GM23338 (cell line): ENCODE data around the gene TARBP1. TPM values are rescaled to one million over a fixed set of nuclear protein-coding genes. Genes with fewer than 3 reads are reported as not detected.
A peak's percentile ranks its signal among the peaks of the same experiment; 100 is the strongest.

Experiments used
- ATAC-seq: fragments of 200-7000 bp; cut with Tn5 transposase; 3 replicates; pipeline ENCODE4 v1.9.1; 2020
- DNase-seq: peaks from one replicate; pipeline ENCODE4 v3.0.0-alpha.2; 2015; ENCODE audit warnings: low spot score
- H2AFZ ChIP-seq: fragments of 200-600 bp; sonication (generic); 2 replicates; pipeline ENCODE4 v1.8.0; 2016; ENCODE audit warnings: antibody characterized with exemption, mild to moderate bottlenecking, moderate library complexity
- H3F3A ChIP-seq: fragments of 200-600 bp; sonication (generic); replicated peaks from 2 replicates; pipeline ENCODE4 v1.8.0; 2017; ENCODE audit warnings: antibody characterized with exemption, mixed run types, low read depth
- H3K27ac ChIP-seq: fragments of 200-600 bp; sonication (generic); 2 replicates; pipeline ENCODE4 v1.6.1; 2016; ENCODE audit warnings: low read depth
- H3K27me3 ChIP-seq: fragments of 200-600 bp; sonication (generic); 2 replicates; pipeline ENCODE4 v1.8.0; 2016; ENCODE audit warnings: mild to moderate bottlenecking, mixed run types, moderate library complexity; ENCODE audit not compliant: insufficient read depth
- H3K36me3 ChIP-seq: fragments of 200-600 bp; sonication (generic); 2 replicates; pipeline ENCODE4 v1.8.0; 2016; ENCODE audit warnings: mild to moderate bottlenecking; ENCODE audit not compliant: insufficient read depth
- H3K4me1 ChIP-seq: fragments of 200-600 bp; sonication (generic); 2 replicates; pipeline ENCODE4 v1.8.0; 2016; ENCODE audit warnings: mild to moderate bottlenecking, moderate library complexity; ENCODE audit not compliant: insufficient read depth
- H3K4me2 ChIP-seq: fragments of 200-600 bp; sonication (generic); 2 replicates; pipeline ENCODE4 v1.7.1; 2017; ENCODE audit warnings: mixed run types
- H3K4me3 ChIP-seq: fragments of 200-600 bp; sonication (generic); 2 replicates; pipeline ENCODE4 v1.6.1; 2016; ENCODE audit warnings: mixed run types
- H3K79me2 ChIP-seq: fragments of 200-600 bp; sonication (generic); replicated peaks from 2 replicates; pipeline ENCODE4 v1.8.0; 2017; ENCODE audit warnings: mild to moderate bottlenecking; ENCODE audit not compliant: insufficient read depth
- H3K9me2 ChIP-seq: fragments of 200-600 bp; sonication (generic); 2 replicates; pipeline ENCODE4 v1.8.0; 2017; ENCODE audit not compliant: insufficient read depth
- H4K20me1 ChIP-seq: fragments of 200-600 bp; sonication (generic); replicated peaks from 2 replicates; pipeline ENCODE4 v1.8.0; 2017; ENCODE audit warnings: mild to moderate bottlenecking; ENCODE audit not compliant: insufficient read depth
- H3K27ac Mint-ChIP-seq: 2 replicates; pipeline ENCODE4 v1.8.0; 2020; ENCODE audit warnings: inconsistent platforms, mild to moderate bottlenecking, moderate library complexity, mixed read lengths
- H3K27me3 Mint-ChIP-seq: 3 replicates; pipeline ENCODE4 v1.8.0; 2022; ENCODE audit warnings: low read depth, mild to moderate bottlenecking, moderate library complexity, mixed read lengths, inconsistent platforms; ENCODE audit not compliant: insufficient read depth, poor library complexity
- H3K36me3 Mint-ChIP-seq: 3 replicates; pipeline ENCODE4 v1.8.0; 2021; ENCODE audit warnings: low read depth, mild to moderate bottlenecking, inconsistent platforms, moderate library complexity, mixed read lengths
- H3K4me1 Mint-ChIP-seq: 3 replicates; pipeline ENCODE4 v1.8.0; 2020; ENCODE audit warnings: mild to moderate bottlenecking, inconsistent platforms, mixed read lengths
- H3K4me3 Mint-ChIP-seq: 3 replicates; pipeline ENCODE4 v1.8.0; 2021; ENCODE audit warnings: moderate library complexity, mild to moderate bottlenecking, inconsistent platforms, mixed read lengths
- H3K9me3 Mint-ChIP-seq: 3 replicates; pipeline ENCODE4 v1.8.0; 2020; ENCODE audit warnings: moderate library complexity, mild to moderate bottlenecking, inconsistent platforms, mixed read lengths
- CTCF ChIP-seq, 2 experiments: fragments of 200-600 bp in 1 of 2; sonication (generic) in 1 of 2; conservative IDR thresholded peaks; 2 replicates each; pipeline versions ENCODE4 v1.5.1 to v1.6.1; 2016 to 2017; ENCODE audit warnings: antibody characterized with exemption in 2 of 2, low read depth in 2 of 2, mild to moderate bottlenecking in 2 of 2, moderate library complexity in 1 of 2
- POLR2AphosphoS5 ChIP-seq: IDR thresholded peaks from 2 replicates; pipeline ENCODE4 v1.6.1; 2016; ENCODE audit warnings: antibody characterized with exemption, low read depth
- ZNF114 ChIP-seq: fragments of 250-450 bp; sonication (Bioruptor Pico); IDR thresholded peaks from 2 replicates; pipeline ENCODE4 v1.5.0; 2020; ENCODE audit warnings: mild to moderate bottlenecking, moderate library complexity
- polyA plus RNA-seq: library from polyadenylated mRNA; unstranded; fragments of >200 nt; fragmentation: Nextera tagmentation; extraction: Ambion mirVana; gene quantifications from 2 replicates; pipeline ENCODE4 v1.2.1, GENCODE V29; 2016
- total RNA-seq: library from RNA; depleted of rRNA; stranded (reverse); fragments of >200 nt; shearing (Covaris generic); gene quantifications from 2 replicates; pipeline ENCODE4 v1.2.3, GENCODE V29; 2014
- TF ChIP-seq, protein P1 (sequence below): fragments of 250-450 bp; sonication (Bioruptor Pico); IDR thresholded peaks from 2 replicates; pipeline ENCODE4 v1.5.0; 2020; ENCODE audit warnings: mild to moderate bottlenecking, moderate library complexity

TARBP1 gene
- total and polyA plus RNA-seq, 2 experiments from 2014 or later = 14.9 to 18.8 TPM

DNA sequence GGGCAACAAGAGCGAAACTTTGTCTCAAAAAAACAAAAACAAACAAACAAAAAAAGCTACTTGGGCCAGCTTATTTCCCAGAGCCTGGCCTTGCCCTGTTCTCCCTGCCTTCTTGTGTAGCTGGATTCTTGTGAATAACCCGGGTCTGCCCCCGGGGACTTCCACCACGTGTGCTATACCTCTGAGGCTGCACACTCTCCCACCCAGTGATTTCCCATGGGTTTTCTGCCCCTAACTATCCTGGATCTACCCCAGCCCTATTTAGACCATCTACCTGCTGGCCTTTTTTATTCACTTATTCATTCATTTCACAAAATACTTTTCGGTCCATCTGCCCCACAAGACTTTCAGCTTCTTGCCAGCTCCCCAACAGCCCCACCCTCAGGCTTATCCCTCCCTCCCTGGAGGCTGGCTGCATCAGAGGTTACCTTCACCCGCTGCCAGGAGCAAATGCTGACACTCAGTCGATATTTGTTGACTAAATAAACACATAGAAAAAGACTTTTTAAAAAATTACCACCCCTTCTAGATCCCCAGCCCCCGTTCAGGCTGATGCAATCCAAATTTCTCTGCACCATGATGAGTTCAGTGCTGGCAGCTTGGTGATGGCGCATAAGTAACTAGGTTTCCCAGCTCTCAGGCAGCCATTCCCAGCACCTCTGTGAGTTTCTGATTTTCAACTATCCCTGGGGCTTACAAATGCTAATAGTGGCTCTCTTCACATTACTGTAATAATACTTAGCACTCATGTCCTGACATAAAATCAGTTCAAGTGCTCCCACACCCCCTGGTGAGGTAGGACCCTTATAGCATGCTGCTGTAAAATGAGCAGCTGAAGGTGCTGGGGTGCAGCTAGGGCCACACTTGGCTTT, 30.7 kb upstream of the TARBP1 start (continued):
- TF ChIP-seq, protein P1, sequence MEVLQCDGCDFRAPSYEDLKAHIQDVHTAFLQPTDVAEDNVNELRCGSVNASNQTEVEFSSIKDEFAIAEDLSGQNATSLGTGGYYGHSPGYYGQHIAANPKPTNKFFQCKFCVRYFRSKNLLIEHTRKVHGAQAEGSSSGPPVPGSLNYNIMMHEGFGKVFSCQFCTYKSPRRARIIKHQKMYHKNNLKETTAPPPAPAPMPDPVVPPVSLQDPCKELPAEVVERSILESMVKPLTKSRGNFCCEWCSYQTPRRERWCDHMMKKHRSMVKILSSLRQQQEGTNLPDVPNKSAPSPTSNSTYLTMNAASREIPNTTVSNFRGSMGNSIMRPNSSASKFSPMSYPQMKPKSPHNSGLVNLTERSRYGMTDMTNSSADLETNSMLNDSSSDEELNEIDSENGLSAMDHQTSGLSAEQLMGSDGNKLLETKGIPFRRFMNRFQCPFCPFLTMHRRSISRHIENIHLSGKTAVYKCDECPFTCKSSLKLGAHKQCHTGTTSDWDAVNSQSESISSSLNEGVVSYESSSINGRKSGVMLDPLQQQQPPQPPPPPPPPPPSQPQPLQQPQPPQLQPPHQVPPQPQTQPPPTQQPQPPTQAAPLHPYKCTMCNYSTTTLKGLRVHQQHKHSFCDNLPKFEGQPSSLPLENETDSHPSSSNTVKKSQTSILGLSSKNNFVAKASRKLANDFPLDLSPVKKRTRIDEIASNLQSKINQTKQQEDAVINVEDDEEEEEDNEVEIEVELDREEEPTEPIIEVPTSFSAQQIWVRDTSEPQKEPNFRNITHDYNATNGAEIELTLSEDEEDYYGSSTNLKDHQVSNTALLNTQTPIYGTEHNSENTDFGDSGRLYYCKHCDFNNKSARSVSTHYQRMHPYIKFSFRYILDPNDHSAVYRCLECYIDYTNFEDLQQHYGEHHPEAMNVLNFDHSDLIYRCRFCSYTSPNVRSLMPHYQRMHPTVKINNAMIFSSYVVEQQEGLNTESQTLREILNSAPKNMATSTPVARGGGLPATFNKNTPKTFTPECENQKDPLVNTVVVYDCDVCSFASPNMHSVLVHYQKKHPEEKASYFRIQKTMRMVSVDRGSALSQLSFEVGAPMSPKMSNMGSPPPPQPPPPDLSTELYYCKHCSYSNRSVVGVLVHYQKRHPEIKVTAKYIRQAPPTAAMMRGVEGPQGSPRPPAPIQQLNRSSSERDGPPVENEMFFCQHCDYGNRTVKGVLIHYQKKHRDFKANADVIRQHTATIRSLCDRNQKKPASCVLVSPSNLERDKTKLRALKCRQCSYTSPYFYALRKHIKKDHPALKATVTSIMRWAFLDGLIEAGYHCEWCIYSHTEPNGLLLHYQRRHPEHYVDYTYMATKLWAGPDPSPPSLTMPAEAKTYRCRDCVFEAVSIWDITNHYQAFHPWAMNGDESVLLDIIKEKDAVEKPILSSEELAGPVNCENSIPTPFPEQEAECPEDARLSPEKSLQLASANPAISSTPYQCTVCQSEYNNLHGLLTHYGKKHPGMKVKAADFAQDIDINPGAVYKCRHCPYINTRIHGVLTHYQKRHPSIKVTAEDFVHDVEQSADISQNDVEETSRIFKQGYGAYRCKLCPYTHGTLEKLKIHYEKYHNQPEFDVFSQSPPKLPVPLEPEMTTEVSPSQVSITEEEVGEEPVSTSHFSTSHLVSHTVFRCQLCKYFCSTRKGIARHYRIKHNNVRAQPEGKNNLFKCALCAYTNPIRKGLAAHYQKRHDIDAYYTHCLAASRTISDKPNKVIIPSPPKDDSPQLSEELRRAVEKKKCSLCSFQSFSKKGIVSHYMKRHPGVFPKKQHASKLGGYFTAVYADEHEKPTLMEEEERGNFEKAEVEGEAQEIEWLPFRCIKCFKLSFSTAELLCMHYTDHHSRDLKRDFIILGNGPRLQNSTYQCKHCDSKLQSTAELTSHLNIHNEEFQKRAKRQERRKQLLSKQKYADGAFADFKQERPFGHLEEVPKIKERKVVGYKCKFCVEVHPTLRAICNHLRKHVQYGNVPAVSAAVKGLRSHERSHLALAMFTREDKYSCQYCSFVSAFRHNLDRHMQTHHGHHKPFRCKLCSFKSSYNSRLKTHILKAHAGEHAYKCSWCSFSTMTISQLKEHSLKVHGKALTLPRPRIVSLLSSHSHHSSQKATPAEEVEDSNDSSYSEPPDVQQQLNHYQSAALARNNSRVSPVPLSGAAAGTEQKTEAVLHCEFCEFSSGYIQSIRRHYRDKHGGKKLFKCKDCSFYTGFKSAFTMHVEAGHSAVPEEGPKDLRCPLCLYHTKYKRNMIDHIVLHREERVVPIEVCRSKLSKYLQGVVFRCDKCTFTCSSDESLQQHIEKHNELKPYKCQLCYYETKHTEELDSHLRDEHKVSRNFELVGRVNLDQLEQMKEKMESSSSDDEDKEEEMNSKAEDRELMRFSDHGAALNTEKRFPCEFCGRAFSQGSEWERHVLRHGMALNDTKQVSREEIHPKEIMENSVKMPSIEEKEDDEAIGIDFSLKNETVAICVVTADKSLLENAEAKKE (CRISPR knock-in tag) = no peak
- no peak for TF ChIP-seq POLR2AphosphoS5

GRCh38 chr1:234507626-234508387, 28.8 kb upstream of the TARBP1 start:
- Histone ChIP-seq H3K4me2 (no peak overlapping the region), H4K20me1 (no peaks in the 10 kb centered on the region), H3K79me2 (no peaks in the 10 kb centered on the region), H3K4me1 (peaks cover 35% of the 10 kb centered on the region), H3K36me3 (no peaks in the 10 kb centered on the region), H2AFZ (peak overlapping the region; percentile 93), H3K4me3 (no peak overlapping the region), H3K27ac (no peak overlapping the region), H3K27me3 (no peaks in the 10 kb centered on the region), H3F3A (no peaks in the 10 kb centered on the region), H3K9me2 (no peaks in the 10 kb centered on the region; the same call in 1 of the 2 replicates)
- Mint-ChIP-seq H3K27me3 (peaks cover 10% of the 10 kb centered on the region), H3K4me3 (no peak overlapping the region), H3K9me3 (peaks cover 3% of the 10 kb centered on the region; the same call in 2 of the 3 replicates), H3K27ac (peak overlapping the region; percentile 57), H3K4me1 (peaks cover 50% of the 10 kb centered on the region), H3K36me3 (no peaks in the 10 kb centered on the region; the same call in 2 of the 3 replicates)
- no peak for DNase-seq
- no peak for ATAC-seq
- TF ChIP-seq, protein P1 (CRISPR knock-in tag) = no peak
- TF ChIP-seq CTCF (conservative IDR thresholded peaks at IDR 0.05; ENCODE audit: low read depth in 2 of 2) (no peak), ZNF114 (CRISPR knock-in tag) (no peak)
